CD8-positive, alpha-beta memory T cell (primary cell): ENCODE results near the gene GRP. TPM values are rescaled to one million over a fixed set of nuclear protein-coding genes. Genes with fewer than 3 reads are reported as not detected.

Experiments used
- CTCF ChIA-PET: fragments of 350-600 bp; sonication (Branson Sonifier 250); formaldehyde crosslinking; loops from one replicate; lab custom pipeline; 2021; ENCODE audit warnings: antibody characterized with exemption; lab: Charles Lee
- POLR2A ChIA-PET: fragments of 350-600 bp; sonication (Branson Sonifier 250); formaldehyde crosslinking; loops from one replicate; lab custom pipeline; 2021; ENCODE audit warnings: antibody characterized with exemption; lab: Charles Lee
- DNase-seq, 5 donors: peaks; one replicate each; pipeline versions ENCODE4 v3.0.0 to v3.0.0-alpha.2; 2020 to 2022; ENCODE audit warnings: mixed read lengths in 1 of 5
- H3K27ac ChIP-seq: one replicate; pipeline ENCODE4 v1.7.0; 2013; ENCODE audit warnings: low read depth, mild to moderate bottlenecking, low read length, moderate library complexity
- H3K27me3 ChIP-seq: 2 replicates; pipeline ENCODE4 v1.7.0; 2013; ENCODE audit warnings: low read length, mild to moderate bottlenecking; ENCODE audit not compliant: insufficient read depth, poor library complexity, severe bottlenecking
- H3K36me3 ChIP-seq: 2 replicates; pipeline ENCODE4 v1.7.0; 2013; ENCODE audit warnings: mild to moderate bottlenecking, low read length, moderate library complexity; ENCODE audit not compliant: insufficient read depth
- H3K4me1 ChIP-seq: 2 replicates; pipeline ENCODE4 v1.7.0; 2013; ENCODE audit warnings: mild to moderate bottlenecking, low read length, moderate library complexity; ENCODE audit not compliant: insufficient read depth
- H3K4me3 ChIP-seq: 2 replicates; pipeline ENCODE4 v1.7.0; 2013; ENCODE audit warnings: mild to moderate bottlenecking, low read length
- H3K9me3 ChIP-seq: 2 replicates; pipeline ENCODE4 v1.7.0; 2013; ENCODE audit warnings: mild to moderate bottlenecking, low read length
- H3K27ac Mint-ChIP-seq, 8 donors: one replicate each; pipeline ENCODE4 v1.8.0; 2020 to 2021; ENCODE audit warnings: mixed read lengths in 8 of 8, mild to moderate bottlenecking in 6 of 8, inconsistent platforms in 3 of 8, moderate library complexity in 3 of 8
- H3K27me3 Mint-ChIP-seq, 2 donors: one replicate each; pipeline ENCODE4 v1.8.0; 2020 to 2021; ENCODE audit warnings: mixed read lengths in 2 of 2, mild to moderate bottlenecking in 1 of 2, moderate library complexity in 1 of 2
- H3K36me3 Mint-ChIP-seq, 3 donors: one replicate each; pipeline ENCODE4 v1.8.0; 2020 to 2021; ENCODE audit warnings: mixed read lengths in 3 of 3, inconsistent platforms in 1 of 3, mild to moderate bottlenecking in 1 of 3
- H3K4me1 Mint-ChIP-seq, 3 donors: one replicate each; pipeline ENCODE4 v1.8.0; 2020 to 2021; ENCODE audit warnings: mixed read lengths in 3 of 3, inconsistent platforms in 1 of 3, mild to moderate bottlenecking in 1 of 3
- H3K4me3 Mint-ChIP-seq, 7 donors: one replicate each; pipeline ENCODE4 v1.8.0; 2020 to 2021; ENCODE audit warnings: mixed read lengths in 7 of 7, mild to moderate bottlenecking in 6 of 7, moderate library complexity in 4 of 7, inconsistent platforms in 2 of 7
- H3K9me3 Mint-ChIP-seq, 5 donors: one replicate each; pipeline ENCODE4 v1.8.0; 2020 to 2022; ENCODE audit warnings: mixed read lengths in 5 of 5, mild to moderate bottlenecking in 3 of 5, moderate library complexity in 2 of 5, inconsistent platforms in 1 of 5
- polyA plus RNA-seq: library from polyadenylated mRNA; unstranded; fragments of 300-500 nt; fragmentation: Illumina TruSeq; gene quantifications from one replicate; pipeline ENCODE4 v1.2.3, GENCODE V29; 2021
- total RNA-seq, 2 experiments: library from RNA; stranded (reverse); gene quantifications; one replicate each; pipeline ENCODE4 v1.2.3, GENCODE V29; 2021

GRP gene
- total and polyA plus RNA-seq, 3 experiments from 2014 or later, result not detected

GRCh38 chr18:59197636-59198035 lies 22.3 kb upstream of the GRP start:
- H3K36me3 ChIP-seq, result no peaks in the 10 kb centered on the region
- H3K4me1 ChIP-seq, result no peaks in the 10 kb centered on the region
- peaks cover 4% of the 10 kb centered on the region for H3K27me3 ChIP-seq
- no peaks in the 10 kb centered on the region for H3K9me3 ChIP-seq
- no peak overlapping the region for H3K4me3 ChIP-seq
- H3K27me3 Mint-ChIP-seq, result peaks cover 6 to 48% of the 10 kb centered on the region in 2 donors
- peaks cover 0 to 3% (median 0%) of the 10 kb centered on the region in 3 donors for H3K36me3 Mint-ChIP-seq
- no peak overlapping the region for H3K27ac Mint-ChIP-seq
- H3K27ac ChIP-seq, result no peak overlapping the region
- DNase-seq, result no peak
- ChIA-PET POLR2A (no interaction called here), CTCF (no interaction called here)
- H3K4me3 Mint-ChIP-seq, result no peak overlapping the region
- H3K4me1 Mint-ChIP-seq, result no peaks in the 10 kb centered on the region
- H3K9me3 Mint-ChIP-seq, result no peaks in the 10 kb centered on the region

GRCh38 chr18:59198215-59198614 lies 21.7 kb upstream of the GRP start:
- no peak overlapping the region for H3K27ac ChIP-seq
- no peak for DNase-seq
- peaks cover 4% of the 10 kb centered on the region for H3K27me3 ChIP-seq
- Mint-ChIP-seq H3K9me3 (no peaks in the 10 kb centered on the region), H3K4me1 (no peaks in the 10 kb centered on the region), H3K36me3 (peaks cover 0 to 3% (median 0%) of the 10 kb centered on the region in 3 donors), H3K27me3 (peaks cover 3 to 50% of the 10 kb centered on the region in 2 donors), H3K27ac (no peak overlapping the region), H3K4me3 (no peak overlapping the region)
- ChIA-PET POLR2A (no interaction called here), CTCF (no interaction called here)
- H3K36me3 ChIP-seq, result no peaks in the 10 kb centered on the region
- H3K9me3 ChIP-seq, result no peaks in the 10 kb centered on the region
- H3K4me1 ChIP-seq, result no peaks in the 10 kb centered on the region
- H3K4me3 ChIP-seq, result no peak overlapping the region

- Histone ChIP-seq H3K4me3 (no peak overlapping the region), H3K4me1 (no peaks in the 10 kb centered on the region), H3K27ac (no peak overlapping the region), H3K27me3 (peaks cover 4% of the 10 kb centered on the region), H3K9me3 (no peaks in the 10 kb centered on the region), H3K36me3 (no peaks in the 10 kb centered on the region)
- Mint-ChIP-seq H3K4me3 (no peak overlapping the region), H3K36me3 (peaks cover 0 to 2% (median 0%) of the 10 kb centered on the region in 3 donors), H3K4me1 (no peaks in the 10 kb centered on the region), H3K27me3 (peaks cover 0 to 41% of the 10 kb centered on the region in 2 donors), H3K27ac (no peak overlapping the region), H3K9me3 (no peaks in the 10 kb centered on the region)
- CTCF ChIA-PET, result no interaction called here
- POLR2A ChIA-PET, result no interaction called here
- DNase-seq, result no peak
Observed at GRCh38 chr18:59200787-59201186, 19.2 kb upstream of the GRP start.

- CTCF ChIA-PET, result no interaction called here
- Histone ChIP-seq H3K4me3 (no peak overlapping the region), H3K9me3 (no peaks in the 10 kb centered on the region), H3K27ac (no peak overlapping the region), H3K27me3 (peaks cover 4% of the 10 kb centered on the region), H3K36me3 (no peaks in the 10 kb centered on the region), H3K4me1 (no peaks in the 10 kb centered on the region)
- H3K4me1 Mint-ChIP-seq, result no peaks in the 10 kb centered on the region
- no peak for DNase-seq
- no peak overlapping the region for H3K27ac Mint-ChIP-seq
- H3K9me3 Mint-ChIP-seq, result no peaks in the 10 kb centered on the region
- no peak overlapping the region for H3K4me3 Mint-ChIP-seq
- peaks cover 2 to 42% of the 10 kb centered on the region in 2 donors for H3K27me3 Mint-ChIP-seq
- no peaks in the 10 kb centered on the region for H3K36me3 Mint-ChIP-seq
- POLR2A ChIA-PET, result no interaction called here
Observed at GRCh38 chr18:59202258-59202820, 17.6 kb upstream of the GRP start.

GRCh38 chr18:59207506-59207905 lies 12.5 kb upstream of the GRP start:
- Histone ChIP-seq H3K4me3 (no peak overlapping the region), H3K27me3 (no peaks in the 10 kb centered on the region), H3K9me3 (no peaks in the 10 kb centered on the region), H3K36me3 (no peaks in the 10 kb centered on the region), H3K27ac (no peak overlapping the region), H3K4me1 (no peaks in the 10 kb centered on the region)
- Mint-ChIP-seq H3K27me3 (peaks cover 13 to 22% of the 10 kb centered on the region in 2 donors), H3K4me1 (no peaks in the 10 kb centered on the region), H3K4me3 (no peak overlapping the region), H3K9me3 (no peaks in the 10 kb centered on the region), H3K36me3 (no peaks in the 10 kb centered on the region), H3K27ac (no peak overlapping the region)
- ChIA-PET POLR2A (no interaction called here), CTCF (no interaction called here)
- no peak for DNase-seq

- Mint-ChIP-seq H3K4me3 (no peak overlapping the region), H3K9me3 (no peaks in the 10 kb centered on the region), H3K27ac (no peak overlapping the region), H3K4me1 (no peaks in the 10 kb centered on the region), H3K36me3 (no peaks in the 10 kb centered on the region), H3K27me3 (peaks cover 13 to 18% of the 10 kb centered on the region in 2 donors)
- no peak for DNase-seq
- CTCF ChIA-PET, result no interaction called here
- Histone ChIP-seq H3K9me3 (no peaks in the 10 kb centered on the region), H3K27ac (no peak overlapping the region), H3K4me3 (no peak overlapping the region), H3K36me3 (no peaks in the 10 kb centered on the region), H3K27me3 (no peaks in the 10 kb centered on the region), H3K4me1 (no peaks in the 10 kb centered on the region)
- POLR2A ChIA-PET, result no interaction called here
Observed at GRCh38 chr18:59208602-59209125, 11.3 kb upstream of the GRP start.

GRCh38 chr18:59210299-59210698 lies 9.7 kb upstream of the GRP start:
- H3K27me3 ChIP-seq, result no peaks in the 10 kb centered on the region
- ChIA-PET POLR2A (no interaction called here), CTCF (no interaction called here)
- H3K4me3 Mint-ChIP-seq, result no peak overlapping the region
- H3K27me3 Mint-ChIP-seq, result peaks cover 18 to 32% of the 10 kb centered on the region in 2 donors
- no peaks in the 10 kb centered on the region for H3K9me3 ChIP-seq
- no peaks in the 10 kb centered on the region for H3K4me1 Mint-ChIP-seq
- no peak overlapping the region for H3K27ac ChIP-seq
- no peak overlapping the region for H3K27ac Mint-ChIP-seq
- H3K4me1 ChIP-seq, result no peaks in the 10 kb centered on the region
- no peak for DNase-seq
- H3K4me3 ChIP-seq, result no peak overlapping the region
- no peaks in the 10 kb centered on the region for H3K36me3 ChIP-seq
- H3K9me3 Mint-ChIP-seq, result no peaks in the 10 kb centered on the region
- H3K36me3 Mint-ChIP-seq, result no peaks in the 10 kb centered on the region

- Histone ChIP-seq H3K4me1 (no peaks in the 10 kb centered on the region), H3K27ac (no peak overlapping the region), H3K9me3 (no peaks in the 10 kb centered on the region), H3K36me3 (no peaks in the 10 kb centered on the region), H3K4me3 (no peak overlapping the region), H3K27me3 (no peaks in the 10 kb centered on the region)
- no peak overlapping the region for H3K27ac Mint-ChIP-seq
- CTCF ChIA-PET, result no interaction called here
- no peak overlapping the region for H3K4me3 Mint-ChIP-seq
- POLR2A ChIA-PET, result no interaction called here
- peaks cover 22 to 40% of the 10 kb centered on the region in 2 donors for H3K27me3 Mint-ChIP-seq
- H3K4me1 Mint-ChIP-seq, result no peaks in the 10 kb centered on the region
- DNase-seq, result no peak
- no peaks in the 10 kb centered on the region for H3K36me3 Mint-ChIP-seq
- peaks cover 0 to under 1% (median 0%) of the 10 kb centered on the region in 5 donors for H3K9me3 Mint-ChIP-seq
Observed at GRCh38 chr18:59211629-59212028, 8.3 kb upstream of the GRP start.
